ENCODE data around the gene BANK1.

BANK1 gene

GRCh38 chr4:101818362-101818761 lies 27.8 kb downstream of the BANK1 start:
- no peak for DNase-seq (ENCODE audit: low read depth in 4 of 4, low spot score in 1 of 4)

GRCh38 chr4:101823864-101824263 lies 33.3 kb downstream of the BANK1 start:
- no peak for DNase-seq (ENCODE audit: low read depth in 4 of 4, low spot score in 1 of 4)

- DNase-seq (ENCODE audit: low read depth in 4 of 4, low spot score in 1 of 4): no peak
Observed at GRCh38 chr4:101824500-101824899, 34.0 kb downstream of the BANK1 start.

- DNase-seq (ENCODE audit: low read depth in 4 of 4, low spot score in 1 of 4): no peak
Observed at GRCh38 chr4:101825953-101826352, 35.4 kb downstream of the BANK1 start.

- DNase-seq (ENCODE audit: low read depth in 4 of 4, low spot score in 1 of 4): no peak
Observed at GRCh38 chr4:101831816-101832215, 41.3 kb downstream of the BANK1 start.

- no peak for DNase-seq (ENCODE audit: low read depth in 4 of 4, low spot score in 1 of 4)
Observed at GRCh38 chr4:101833480-101833879, 43.0 kb downstream of the BANK1 start.

GRCh38 chr4:101835121-101835904 lies 44.8 kb downstream of the BANK1 start:
- DNase-seq (ENCODE audit: low read depth in 4 of 4, low spot score in 1 of 4): no peak

- no peak for DNase-seq (ENCODE audit: low read depth in 4 of 4, low spot score in 1 of 4)
Observed at GRCh38 chr4:101843054-101843453, 52.5 kb downstream of the BANK1 start.

GRCh38 chr4:101846550-101846949 lies 56.0 kb downstream of the BANK1 start:
- no peak for DNase-seq (ENCODE audit: low read depth in 4 of 4, low spot score in 1 of 4)

- no peak for DNase-seq (ENCODE audit: low read depth in 4 of 4, low spot score in 1 of 4)
Observed at GRCh38 chr4:101850698-101851097, 60.2 kb downstream of the BANK1 start.

GRCh38 chr4:101851672-101852071 lies 61.1 kb downstream of the BANK1 start:
- DNase-seq (ENCODE audit: low read depth in 4 of 4, low spot score in 1 of 4): no peak

- DNase-seq (ENCODE audit: low read depth in 4 of 4, low spot score in 1 of 4): no peak
Observed at GRCh38 chr4:101853028-101853427, 62.5 kb downstream of the BANK1 start.

GRCh38 chr4:101853691-101854090 lies 63.2 kb downstream of the BANK1 start:
- DNase-seq (ENCODE audit: low read depth in 4 of 4, low spot score in 1 of 4): no peak

- no peak for DNase-seq (ENCODE audit: low read depth in 4 of 4, low spot score in 1 of 4)
Observed at GRCh38 chr4:101855239-101855638, 64.7 kb downstream of the BANK1 start.

- DNase-seq (ENCODE audit: low read depth in 4 of 4, low spot score in 1 of 4): no peak
Observed at GRCh38 chr4:101856149-101856548, 65.6 kb downstream of the BANK1 start.

GRCh38 chr4:101857176-101857575 lies 66.6 kb downstream of the BANK1 start:
- DNase-seq (ENCODE audit: low read depth in 4 of 4, low spot score in 1 of 4): no peak

- DNase-seq (ENCODE audit: low read depth in 4 of 4, low spot score in 1 of 4): no peak
Observed at GRCh38 chr4:101858641-101859040, 68.1 kb downstream of the BANK1 start.

GRCh38 chr4:101862595-101862994 lies 72.1 kb downstream of the BANK1 start:
- DNase-seq (ENCODE audit: low read depth in 4 of 4, low spot score in 1 of 4): no peak

GRCh38 chr4:101864660-101865059 lies 74.1 kb downstream of the BANK1 start:
- DNase-seq (ENCODE audit: low read depth in 4 of 4, low spot score in 1 of 4): no peak

GRCh38 chr4:101865501-101866062 lies 75.1 kb downstream of the BANK1 start:
- no peak for DNase-seq (ENCODE audit: low read depth in 4 of 4, low spot score in 1 of 4)

GRCh38 chr4:101870874-101871273 lies 80.3 kb downstream of the BANK1 start:
- no peak for DNase-seq (ENCODE audit: low read depth in 4 of 4, low spot score in 1 of 4)

- no peak for DNase-seq (ENCODE audit: low read depth in 4 of 4, low spot score in 1 of 4)
Observed at GRCh38 chr4:101871962-101872676, 81.6 kb downstream of the BANK1 start.
